HG03520 (cell line): ENCODE results near the gene ZNF592.

ENCODE experiments used
- ATAC-seq: cut with Tn5 transposase; IDR thresholded peaks from one replicate; pipeline ENCODE4 v1.9.1; 2021; ENCODE audit warnings: mild to moderate bottlenecking, moderate library complexity; ENCODE audit not compliant: unreplicated experiment

The ZNF592 gene

DNA sequence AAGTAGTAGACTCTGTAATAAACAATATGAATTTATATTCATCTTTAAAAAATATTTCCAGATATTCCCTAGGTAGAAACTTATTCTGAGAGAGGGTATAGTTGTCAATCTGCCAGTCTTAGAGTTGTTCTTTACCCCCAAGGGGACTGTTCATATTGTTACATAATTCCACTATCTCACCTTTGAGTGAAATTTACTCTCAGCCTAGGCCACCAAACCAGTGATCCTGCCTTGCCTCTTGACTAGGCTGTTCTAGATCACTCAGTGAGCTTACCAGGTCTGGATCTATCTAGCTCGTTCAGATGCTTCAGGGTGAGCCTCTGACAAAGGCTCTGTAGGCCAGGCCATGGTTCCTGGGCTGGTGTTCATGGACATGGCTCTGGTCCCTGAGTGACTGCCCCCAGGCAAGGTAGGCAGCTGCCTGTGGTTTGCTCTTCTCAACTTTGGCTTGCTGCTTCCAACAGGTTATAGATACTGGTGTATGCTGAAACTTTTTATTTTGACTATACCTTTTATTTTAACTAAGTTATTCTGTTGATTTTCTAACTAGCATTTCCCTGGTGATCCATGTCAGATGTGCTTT lies 27.6 kb downstream of the ZNF592 start:
- no peak for ATAC-seq

DNA sequence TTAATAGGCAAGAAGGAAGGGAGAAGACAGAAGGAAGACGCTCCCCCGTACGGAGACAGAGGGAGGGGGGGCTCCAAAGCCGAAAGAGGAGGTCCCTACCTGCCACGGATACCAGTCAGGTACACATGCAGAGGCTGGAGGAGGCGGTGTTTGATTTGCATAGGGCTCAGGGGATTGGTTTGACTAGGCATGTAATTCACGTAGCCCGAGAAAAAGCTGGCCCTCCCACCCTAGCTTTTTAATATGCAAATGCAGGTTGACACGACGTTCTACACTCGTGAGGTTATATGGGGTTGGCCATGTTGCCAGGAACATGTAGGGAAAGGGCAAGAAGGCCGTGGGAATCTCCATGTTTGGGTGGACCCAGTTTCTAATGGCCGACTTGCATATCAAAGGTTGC lies 29.8 kb downstream of the ZNF592 start:
- ATAC-seq, result no peak

DNA sequence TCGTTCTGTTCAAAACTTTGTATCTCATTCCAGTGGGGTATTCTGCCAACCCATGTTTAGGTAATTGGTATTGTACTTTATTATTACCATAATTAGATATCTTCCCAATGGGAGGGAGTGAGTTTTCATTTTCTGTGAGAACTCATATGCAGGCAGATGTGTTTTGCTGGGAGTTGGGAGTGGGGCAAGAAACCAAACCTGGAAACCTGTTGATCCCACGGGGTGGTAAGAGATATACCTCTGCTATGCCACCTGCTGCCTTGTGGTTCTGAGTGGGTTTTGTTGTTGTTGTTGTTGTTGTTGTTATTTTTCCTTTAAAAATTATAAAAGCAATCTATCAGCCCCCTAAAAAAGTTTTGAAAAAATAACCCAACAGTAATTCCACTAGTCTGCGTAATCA lies 32.1 kb downstream of the ZNF592 start:
- ATAC-seq, result no peak

DNA sequence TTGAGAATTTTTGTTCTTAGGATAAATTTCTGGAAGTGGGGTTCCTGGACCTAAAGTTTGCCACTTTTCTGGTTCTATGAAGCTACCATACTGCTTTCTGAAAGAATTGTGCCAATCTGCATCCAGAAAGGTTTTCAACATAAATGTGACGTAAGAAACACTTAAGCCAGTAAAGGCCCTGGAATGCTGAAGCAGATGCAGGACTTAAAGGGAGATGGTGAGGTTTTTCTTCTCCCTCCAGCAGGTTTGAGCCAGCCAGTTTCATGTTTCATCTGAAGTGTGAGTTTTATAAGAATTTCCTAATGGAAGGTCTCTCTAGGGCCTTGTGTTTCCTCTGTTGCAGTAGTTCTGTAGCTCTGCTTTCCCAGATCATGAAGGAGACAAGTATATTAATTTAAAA lies 33.1 kb downstream of the ZNF592 start:
- ATAC-seq, result no peak

DNA sequence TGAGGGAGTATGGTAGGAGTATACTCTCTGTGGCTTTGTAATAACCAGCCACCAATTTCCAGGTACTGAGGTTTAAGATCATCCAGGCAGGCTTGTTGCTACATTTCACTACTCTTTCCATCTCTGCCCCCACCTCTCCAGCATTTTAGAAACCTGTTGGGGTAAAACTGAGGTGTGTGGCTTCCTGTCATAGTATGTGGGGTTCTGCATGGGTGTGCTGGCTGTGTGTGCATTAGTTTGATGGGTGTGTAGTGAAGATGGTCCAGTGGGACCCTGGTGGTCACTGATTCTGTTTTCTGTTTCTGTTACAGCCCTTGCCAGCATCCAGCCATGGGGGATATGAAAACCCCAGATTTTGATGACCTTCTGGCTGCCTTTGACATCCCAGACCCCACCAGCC lies 34.0 kb downstream of the ZNF592 start:
- no peak for ATAC-seq

DNA sequence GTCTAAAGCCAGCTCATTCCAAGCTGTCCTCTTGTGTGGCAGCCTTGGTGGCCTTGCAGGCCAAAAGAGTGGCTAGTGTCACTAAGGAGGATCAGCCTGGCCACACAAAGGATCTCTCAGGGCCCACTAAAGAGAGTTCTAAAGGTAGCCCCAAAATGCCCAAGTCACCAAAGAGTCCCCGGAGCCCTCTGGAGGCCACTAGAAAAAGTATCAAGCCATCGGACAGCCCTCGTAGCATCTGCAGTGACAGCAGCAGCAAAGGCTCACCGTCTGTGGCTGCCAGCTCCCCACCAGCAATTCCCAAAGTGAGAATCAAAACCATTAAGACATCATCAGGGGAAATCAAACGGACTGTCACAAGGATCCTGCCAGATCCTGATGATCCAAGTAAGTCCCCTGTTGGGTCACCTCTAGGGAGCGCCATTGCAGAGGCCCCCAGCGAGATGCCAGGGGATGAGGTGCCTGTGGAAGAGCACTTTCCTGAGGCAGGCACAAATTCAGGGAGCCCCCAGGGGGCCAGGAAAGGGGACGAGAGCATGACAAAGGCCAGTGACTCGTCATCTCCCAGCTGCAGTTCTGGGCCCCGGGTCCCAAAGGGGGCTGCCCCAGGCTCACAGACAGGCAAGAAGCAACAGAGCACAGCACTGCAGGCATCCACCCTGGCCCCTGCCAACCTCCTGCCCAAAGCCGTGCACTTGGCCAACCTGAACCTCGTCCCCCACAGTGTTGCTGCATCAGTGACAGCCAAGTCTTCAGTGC lies 35.3 kb downstream of the ZNF592 start:
- ATAC-seq, result no peak

DNA sequence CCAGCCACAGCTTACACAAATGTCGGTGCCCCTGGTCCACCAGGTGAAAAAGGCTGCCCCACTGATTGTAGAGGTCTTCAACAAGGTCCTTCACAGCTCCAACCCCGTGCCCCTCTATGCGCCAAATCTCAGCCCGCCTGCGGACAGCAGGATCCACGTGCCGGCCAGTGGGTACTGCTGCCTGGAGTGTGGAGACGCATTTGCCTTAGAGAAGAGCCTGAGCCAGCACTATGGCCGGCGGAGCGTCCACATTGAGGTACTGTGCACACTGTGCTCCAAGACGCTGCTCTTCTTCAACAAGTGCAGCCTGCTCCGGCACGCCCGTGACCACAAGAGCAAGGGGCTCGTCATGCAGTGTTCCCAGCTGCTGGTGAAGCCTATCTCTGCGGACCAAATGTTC lies 35.9 kb downstream of the ZNF592 start:
- no peak for ATAC-seq

DNA sequence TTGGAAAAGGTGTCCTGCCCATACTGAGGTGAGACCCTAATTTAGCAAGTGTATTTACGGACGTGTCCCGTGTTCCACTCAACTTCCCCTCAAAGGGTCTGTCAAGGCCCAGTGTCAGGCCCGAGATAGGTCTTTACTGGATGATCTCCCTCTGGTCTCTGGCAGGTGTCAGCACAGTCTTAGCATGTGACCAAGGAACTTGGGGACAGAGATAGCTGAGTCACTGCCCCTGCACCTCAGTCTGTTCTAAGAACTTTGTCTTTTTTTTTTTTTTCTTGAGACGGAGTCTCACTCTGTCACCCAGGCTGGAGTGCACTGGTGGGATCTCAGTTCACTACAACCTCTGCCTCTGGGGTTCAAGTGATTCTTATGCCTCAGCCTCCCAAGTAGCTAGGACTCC lies 36.7 kb downstream of the ZNF592 start:
- ATAC-seq, result no peak

DNA sequence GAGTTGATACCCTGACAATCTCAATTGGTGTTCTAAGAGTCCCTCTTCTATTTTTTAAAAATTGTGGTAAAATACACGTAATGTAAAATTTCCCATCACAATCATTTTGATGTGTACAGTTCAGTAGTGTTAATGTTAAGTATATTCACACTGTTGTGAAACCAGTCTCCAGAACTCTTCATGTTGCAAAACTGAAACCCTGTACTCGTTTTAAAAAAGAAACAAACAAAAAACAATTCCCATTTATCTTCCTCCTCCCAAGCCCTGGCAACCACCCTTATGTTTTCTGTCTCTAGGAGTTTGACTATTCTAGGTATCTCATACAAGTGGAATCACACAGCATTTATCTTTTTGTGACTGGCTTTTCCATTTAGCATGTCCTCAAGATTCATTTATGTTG lies 40.1 kb downstream of the ZNF592 start:
- no peak for ATAC-seq

DNA sequence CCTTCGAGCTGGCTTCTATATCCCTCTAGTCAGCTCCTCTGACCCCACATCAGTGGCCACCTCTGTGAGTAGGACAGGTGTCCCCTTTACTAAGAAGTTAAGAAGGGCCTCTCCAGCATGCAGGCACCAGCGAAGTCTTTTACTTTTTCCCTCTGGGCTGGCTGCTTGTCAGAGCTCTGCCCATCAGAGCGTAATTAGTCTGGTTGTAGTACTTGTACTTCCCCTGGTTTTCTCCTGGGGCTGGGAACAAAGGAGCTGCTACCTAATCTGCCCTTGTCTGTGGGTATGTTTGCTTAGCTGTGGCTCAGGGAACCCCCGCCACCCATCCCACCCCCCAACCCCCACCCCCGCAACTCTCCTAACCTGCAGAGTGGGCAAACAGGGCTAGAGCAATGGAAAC lies 41.4 kb downstream of the ZNF592 start:
- no peak for ATAC-seq

DNA sequence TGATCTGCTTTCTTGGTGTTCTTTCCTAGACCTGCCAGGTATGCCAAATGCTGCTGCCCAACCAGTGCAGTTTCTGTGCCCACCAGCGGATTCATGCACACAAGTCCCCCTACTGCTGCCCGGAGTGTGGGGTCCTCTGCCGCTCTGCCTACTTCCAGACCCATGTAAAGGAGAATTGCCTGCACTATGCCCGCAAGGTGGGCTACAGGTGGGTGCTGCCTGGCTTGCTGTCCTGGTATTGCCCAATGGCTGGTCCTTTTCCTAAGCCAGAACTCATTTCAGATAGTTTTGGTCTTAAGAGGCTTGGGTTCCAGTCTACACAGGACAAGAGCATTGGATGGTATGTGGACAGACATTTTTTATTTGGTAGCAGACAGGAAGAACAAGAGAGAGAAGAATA lies 42.3 kb downstream of the ZNF592 start:
- ATAC-seq, result no peak

DNA sequence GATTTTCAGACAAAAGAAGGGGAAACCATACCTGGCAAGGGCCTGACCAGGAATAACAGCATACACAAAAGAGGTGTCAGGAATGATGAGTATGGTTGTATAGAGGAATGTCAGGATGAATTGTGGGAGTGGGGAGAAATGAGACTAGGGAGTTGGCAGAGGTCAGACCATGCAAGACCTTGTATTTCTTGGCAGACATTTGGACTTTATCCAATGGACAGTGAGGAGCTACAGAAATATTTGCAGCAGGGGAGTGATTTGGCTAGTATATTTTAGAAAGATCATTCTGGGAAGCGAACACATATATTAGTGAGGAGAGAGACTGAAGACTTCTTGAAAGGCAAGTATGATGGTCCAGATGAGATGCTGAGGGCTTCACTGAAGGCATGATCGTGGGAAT lies 43.4 kb downstream of the ZNF592 start:
- no peak for ATAC-seq

DNA sequence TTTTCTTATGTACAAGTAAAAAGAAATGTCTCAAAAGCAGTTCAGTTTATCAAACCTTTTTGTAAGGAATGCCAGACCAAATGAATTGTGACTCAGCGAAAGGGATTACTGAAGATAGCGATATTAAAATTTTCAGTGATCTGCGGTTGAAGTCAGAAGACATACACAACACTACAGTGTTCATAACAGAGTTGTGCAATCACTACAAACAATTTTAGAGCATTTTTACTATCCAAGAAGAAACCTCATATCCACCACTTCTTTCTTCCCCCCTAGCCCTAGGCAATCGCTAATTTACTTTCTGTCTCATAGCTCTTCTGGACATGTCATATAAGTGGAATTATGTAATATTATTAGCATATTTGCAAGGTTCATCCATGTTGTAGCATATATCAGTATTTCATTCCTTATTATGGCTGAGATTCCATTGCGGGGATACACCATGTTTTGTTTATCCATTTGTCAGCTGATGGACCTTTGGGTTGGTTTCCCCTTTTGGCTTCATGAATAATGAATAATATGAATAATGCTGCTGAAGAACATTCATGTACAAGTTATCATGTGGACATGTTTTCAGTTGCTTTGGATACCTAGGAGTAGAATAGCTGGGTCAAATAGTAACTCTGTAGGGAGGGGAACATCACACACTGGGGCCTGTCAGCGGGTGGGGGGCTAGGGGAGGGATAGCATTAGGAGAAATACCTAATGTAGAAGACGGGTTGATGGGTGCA lies 45.2 kb downstream of the ZNF592 start:
- no peak for ATAC-seq

DNA sequence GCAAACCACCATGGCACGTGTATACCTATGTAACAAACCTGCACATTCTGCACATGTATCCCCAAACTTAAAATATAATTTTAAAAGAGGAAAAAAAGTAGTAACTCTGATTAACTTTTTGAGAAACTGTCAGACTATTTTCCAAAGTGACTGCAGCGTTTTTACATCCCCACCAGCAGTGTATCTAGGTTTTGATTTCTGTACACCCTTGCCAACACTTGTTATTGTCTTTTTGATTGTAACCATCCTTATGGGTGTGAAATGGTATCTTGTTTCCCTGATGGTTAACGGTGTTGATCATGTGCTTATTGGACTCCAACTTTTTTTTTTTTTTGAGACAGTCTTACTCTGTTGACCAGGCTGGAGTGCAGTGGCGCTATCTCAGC lies 45.8 kb downstream of the ZNF592 start:
- no peak for ATAC-seq

DNA sequence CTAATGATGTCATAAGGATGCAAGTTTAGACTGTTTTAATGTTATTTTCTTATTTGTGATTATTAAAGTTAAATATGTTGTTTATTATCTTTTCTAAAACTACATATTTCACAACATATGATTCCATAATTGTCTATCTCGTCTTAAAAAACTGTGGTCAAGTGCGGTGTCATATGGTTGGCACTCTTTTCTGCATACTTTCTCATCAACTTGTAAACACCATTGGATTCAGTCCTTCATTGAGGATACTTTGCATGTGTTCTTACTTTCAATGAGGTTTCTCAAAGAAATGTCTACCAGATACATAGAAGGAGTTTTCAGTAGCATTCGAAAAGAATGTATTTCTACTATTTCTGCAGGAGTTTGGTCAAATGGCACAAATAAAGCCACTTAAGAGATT lies 46.8 kb downstream of the ZNF592 start:
- no peak for ATAC-seq

DNA sequence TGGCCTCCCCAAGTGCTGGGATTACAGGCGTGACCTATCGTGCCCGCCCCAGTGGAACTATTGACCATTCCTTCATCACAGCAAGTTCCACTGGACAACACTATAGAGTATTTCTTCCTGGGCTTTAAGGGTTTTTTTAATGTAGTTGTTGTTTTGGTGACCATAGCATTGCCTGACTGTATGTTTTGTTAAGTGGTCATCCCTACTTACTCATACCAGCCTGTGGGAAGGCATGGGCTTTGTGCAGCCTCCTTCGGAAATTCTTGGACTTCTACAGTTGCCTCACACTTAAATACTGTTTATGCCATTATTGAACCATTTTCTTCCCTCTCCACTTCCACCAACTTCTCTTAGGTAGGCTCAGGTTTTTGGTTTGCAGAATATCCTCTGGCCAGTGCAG lies 48.8 kb downstream of the ZNF592 start:
- no peak for ATAC-seq

DNA sequence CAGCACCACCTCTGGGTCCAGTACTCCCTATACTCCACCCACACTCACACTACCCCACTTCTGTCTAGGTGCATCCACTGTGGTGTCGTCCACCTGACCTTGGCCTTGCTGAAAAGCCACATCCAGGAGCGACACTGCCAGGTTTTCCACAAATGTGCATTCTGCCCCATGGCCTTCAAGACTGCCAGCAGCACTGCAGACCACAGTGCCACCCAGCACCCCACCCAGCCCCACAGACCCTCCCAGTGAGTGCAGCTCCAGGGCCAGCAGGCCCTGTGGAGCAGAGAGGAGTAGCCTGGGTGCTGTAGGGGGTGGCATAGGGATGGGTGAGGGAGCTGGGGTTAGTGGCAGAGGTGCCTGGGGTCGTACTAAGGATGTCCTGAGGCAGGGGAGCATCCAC lies 49.4 kb downstream of the ZNF592 start:
- ATAC-seq, result no peak

DNA sequence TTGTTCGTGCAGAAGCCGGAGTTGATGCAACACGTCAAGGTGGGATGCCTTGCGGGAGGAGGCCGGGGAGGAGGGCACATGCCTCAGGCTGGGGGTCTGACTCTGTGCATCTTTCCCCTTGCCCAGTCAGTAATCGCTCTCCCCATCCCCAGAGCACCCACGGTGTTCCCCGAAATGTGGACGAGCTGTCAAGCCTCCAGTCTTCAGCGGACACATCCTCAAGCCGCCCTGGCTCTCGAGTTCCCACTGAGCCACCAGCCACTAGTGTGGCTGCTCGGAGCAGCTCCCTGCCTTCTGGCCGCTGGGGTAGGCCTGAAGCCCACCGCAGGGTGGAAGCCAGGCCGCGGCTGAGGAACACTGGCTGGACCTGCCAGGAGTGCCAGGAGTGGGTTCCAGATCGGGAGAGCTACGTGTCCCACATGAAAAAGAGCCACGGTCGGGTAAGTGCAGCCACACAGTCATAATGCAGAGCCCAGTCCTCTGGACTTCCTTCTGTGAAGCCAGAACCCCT lies 50.1 kb downstream of the ZNF592 start:
- no peak for ATAC-seq

DNA sequence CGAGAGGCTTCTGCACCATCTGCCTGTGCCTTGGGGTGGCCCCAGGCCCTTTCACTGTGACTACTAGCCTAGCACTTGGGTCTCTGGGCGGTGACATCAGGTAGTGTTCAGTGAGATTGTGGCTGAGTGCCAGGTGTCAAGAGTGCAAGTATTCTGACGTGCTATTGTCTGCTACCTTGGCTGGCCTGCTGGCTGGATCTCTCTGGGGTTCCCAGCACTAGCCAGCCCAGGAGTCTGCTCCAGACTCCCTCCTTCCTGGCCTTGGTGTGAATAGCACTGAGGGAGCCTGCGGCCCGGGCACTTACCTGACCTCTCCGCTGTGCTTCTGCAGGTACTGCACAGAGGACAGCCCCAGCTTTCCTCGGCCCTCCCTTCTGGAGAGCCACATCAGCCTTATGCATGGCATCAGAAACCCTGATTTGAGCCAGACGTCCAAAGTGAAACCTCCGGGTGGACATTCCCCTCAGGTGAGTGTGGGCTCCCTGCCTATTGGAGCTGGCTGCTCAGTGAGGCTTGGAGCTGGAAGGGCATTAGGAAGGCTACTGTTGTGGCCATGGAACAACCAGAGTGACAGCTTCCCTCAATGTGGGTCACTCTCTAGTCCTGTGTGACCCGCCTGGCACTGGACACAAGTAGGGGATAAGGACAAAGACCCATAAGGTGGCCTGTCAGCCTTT lies 51.3 kb downstream of the ZNF592 start:
- no peak for ATAC-seq

DNA sequence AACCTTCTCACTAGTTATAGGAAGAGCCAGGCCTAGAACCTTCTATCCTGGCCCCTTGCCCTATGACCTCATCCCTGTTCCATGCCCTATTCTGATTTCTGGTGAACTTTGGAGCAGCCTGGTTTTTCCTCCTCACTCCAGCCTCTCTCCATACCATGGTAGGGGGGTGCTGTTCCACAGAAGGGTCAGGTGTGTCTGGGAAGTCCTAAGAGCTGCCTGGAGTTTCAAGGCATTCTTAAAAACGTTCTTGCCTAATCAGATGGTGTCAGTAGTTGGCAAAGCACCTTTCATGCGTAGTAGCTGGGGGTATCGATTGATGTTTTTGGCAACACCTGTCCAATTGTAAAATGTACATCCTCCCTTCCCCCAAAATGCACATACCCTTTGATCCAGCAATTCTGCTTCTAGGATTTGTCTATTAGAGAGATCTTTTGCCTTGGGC lies 52.0 kb downstream of the ZNF592 start:
- ATAC-seq, result no peak
